Anterior cingulate cortex (tissue), 58 donors: ENCODE results near the gene COL23A1.

Source experiments
- DNase-seq, 58 donors: peaks; one replicate each; lab custom pipeline; 2025; lab: John Stamatoyannopoulos, UW

COL23A1 gene

DNA sequence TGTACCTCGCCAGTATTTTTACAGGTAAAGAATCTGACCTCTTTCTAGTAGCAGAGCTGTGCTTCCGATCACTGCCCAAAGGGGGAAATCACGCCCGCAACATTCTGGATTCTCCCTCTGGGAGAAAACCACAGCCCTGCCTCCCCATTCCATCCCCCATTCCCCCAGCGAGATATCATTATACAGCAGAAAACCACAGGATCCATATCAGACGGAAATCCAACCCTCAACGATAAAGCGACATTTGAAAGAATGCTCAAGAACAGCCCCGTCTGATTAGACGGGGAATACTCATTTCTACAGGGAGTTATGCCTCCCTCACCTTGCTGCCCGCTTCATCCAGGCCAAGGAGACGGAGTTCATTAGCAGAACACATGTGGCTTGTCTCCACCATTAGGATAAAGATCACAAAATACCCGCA, 172.8 kb downstream of the COL23A1 start:
- no peak for DNase-seq

DNA sequence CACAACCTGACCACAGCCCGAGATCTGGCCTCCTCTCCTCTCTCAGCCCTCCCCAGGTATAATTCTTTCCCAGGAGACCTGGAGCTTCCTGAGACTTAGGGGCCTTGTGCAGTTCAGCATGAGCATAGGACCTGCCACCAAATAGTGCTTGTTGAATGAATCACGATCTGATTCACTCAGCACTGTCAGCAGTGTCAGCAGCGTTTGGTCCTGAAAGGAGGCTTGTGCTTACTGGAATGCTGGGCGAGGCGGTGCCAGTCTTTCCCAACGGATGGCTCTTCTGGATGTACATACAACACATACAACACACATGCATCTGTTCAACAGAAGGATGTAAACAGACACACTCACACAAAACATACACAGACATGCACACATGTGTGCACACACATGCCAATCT, 173.3 kb downstream of the COL23A1 start:
- no peak for DNase-seq

DNA sequence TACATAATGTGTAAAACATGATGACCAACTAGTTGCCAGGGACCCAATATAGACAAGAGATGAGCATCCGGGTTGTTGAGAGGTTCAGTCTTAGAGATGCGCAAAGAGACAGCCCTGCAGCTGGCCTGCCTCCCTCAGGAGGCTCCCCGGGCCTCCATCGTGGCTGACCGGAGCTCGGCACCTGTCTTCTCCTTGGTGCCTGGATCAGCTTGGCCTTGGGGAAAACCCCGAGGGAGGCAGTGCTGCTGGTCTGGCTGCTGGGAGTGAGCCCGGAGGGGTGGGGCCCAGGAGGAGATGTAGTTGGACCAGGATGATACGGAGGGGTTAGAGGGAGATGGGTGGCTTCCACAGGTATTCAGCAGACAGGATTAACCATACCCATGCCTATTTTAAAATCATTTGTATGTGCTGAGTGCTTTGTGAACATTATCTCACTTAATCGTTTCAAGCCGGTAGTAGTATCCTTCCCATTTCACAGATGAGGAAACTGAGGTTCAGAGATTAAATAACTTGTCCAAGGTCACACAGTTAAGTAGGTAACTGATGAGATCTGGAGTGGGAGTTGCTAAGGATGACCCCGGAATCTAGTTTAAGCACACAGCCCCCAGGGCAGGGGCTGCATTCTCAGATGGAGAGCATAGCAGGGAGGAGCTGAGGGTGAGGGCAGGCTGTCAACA, 173.8 kb downstream of the COL23A1 start:
- DNase-seq = no peak

DNA sequence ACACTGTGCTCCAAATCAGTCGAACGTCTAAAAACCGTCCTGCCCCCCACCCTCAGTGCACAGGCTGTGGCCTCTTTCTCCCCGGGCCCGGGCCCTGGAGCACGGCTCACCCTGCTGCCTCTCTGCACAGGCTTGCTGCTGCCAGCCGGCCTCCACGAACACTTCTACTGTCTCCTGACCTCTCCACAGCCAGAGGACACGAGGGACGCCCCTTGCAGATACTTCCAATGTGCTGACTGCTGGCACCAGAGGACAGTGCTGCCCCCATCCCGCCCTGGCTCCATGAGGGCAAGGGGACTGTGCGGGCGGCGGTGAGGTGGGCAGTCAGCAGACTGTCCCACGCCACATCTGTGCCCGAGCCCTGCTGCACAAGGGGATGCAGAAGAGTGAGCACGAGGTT, 174.8 kb downstream of the COL23A1 start:
- DNase-seq = no peak

DNA sequence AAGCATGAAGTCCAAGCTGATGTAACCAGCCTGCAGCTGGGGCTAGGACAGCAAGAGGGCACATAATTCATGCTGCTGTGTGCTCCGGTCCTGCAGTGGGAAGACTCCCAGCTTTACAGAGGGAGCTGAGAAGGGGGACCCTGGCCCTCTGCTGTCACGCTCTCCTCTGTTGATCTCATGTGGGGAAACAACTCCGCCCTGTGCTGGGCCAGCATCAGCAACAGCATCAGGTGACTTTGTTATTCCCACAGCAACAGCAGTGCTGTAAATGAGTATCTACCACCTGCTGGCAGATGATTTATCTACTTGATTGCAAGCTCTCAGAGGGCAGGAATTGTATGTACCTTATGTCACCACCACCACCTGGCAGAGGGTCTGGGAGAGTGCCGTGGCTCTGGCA, 176.2 kb downstream of the COL23A1 start:
- no peak for DNase-seq

DNA sequence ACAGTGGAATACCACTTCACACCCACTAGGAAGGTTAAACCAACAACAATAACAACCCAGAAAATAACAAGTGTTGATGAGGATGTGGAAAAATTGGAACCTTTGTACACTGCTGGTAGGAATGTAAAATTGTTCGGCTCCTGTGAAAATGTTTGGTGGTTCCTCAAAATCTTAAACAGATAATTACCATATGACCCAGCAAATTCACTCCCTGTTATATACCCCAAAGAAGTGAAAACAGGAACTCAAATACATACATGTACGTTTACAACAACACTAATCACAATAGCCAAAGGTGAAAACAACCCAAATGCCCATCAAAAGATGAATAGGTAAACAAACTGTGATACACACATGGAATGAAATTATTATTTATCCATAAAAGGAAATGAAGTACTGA, 179.1 kb downstream of the COL23A1 start:
- no peak for DNase-seq

DNA sequence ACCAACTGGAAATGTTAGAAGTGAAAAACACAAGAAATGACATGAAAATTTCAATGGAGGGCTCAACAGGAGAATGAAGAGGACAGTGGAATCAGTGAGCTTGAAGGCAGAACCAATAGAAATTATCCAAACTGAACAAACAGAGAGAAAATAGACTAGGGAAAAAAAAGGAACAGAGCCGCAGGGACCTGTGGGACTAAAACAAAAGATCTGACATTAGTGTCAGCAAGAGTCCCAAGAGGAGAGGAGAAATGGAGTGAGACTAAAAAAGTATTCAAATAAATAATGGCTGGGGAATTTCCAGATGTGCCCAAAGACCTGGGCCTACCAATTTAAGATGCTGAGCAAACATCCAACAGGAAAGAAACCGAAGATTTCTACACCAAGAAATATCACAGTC, 182.5 kb downstream of the COL23A1 start:
- DNase-seq = no peak

DNA sequence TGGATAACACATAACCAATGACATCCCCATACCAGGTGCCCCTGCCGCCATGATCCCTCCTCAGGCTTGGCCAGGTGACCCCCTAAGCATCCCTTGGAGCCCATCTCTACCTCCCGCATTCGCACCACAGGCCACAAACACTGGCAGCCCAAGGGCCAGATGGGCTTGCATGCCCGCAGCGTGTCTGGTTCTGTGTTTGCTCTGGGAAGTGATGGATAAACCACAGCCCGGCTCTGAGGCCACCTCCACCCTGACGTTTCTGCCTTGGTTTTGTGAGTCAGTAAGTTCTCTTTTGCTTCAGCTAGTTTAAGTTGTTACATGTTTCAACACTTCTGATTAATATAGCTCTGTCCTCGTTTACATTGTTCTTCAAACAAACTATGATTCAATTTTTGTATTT, 185.2 kb downstream of the COL23A1 start:
- no peak for DNase-seq

DNA sequence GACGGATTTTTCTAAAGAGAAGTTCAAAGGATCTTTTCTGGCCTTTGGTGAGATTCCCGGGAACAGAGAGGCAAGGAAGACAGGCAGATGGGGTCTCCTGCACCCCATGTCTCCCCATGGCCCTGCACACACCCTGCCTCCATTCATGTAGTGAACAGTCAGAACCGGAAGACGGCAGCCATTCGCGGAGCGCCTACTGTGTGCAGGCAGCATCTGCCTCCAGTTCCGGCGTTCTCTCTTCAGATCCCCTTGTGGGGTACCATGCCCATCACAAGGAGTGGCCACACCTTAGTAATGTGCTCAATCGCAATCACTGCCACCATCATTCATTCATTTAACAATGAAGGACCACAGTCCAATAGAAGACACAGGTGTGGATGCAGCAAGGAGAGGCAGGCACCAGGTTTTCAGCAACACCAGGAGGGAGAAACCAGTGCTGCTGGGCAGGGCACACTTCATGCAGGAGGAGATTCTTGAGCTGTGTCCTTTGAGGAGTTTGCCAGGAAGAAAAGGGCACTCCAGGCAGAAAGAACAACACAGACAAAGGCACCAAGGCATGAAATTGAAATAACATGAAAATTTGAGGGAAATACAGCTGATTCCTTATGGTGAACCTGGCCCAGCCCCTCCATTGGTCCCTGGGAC, 186.1 kb downstream of the COL23A1 start:
- DNase-seq = no peak

DNA sequence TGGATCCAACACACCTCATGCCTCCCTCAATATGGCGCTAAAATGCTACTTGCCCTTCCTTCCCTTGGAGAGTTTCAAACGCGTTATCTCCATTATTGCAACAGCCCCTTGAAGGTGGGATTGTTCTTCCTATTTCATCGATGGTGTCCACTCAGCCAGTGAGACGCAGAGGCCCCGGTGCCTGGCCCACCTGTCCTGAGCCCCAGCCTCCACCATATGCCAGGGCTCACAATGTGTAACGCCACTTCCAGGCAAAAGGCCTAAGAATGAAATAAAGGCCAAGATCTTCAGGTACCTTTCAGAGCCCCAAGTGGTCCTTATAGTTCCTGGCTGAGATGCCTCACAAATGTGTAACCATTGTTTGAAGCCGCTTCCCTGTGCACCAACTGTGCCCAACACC, 186.8 kb downstream of the COL23A1 start:
- DNase-seq = no peak

DNA sequence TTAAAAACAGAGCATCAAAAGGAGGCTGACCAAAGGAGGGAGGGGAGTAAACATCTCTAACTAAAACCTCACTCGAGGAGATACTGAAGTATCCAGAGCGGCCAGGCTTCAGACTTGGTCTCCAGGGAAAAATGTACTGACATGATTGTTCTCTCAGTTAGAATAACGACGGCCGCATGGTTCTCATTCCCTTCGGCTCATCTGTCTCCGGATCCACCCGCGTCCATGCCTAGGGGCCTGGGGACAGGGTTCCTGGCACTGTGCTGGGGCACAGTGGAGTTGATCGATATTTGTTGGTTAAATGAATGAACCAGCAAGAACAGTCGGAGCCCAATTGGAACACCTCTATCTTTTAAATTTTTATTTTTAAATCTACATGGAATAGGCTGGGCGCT, 190.5 kb downstream of the COL23A1 start:
- no peak for DNase-seq

DNA sequence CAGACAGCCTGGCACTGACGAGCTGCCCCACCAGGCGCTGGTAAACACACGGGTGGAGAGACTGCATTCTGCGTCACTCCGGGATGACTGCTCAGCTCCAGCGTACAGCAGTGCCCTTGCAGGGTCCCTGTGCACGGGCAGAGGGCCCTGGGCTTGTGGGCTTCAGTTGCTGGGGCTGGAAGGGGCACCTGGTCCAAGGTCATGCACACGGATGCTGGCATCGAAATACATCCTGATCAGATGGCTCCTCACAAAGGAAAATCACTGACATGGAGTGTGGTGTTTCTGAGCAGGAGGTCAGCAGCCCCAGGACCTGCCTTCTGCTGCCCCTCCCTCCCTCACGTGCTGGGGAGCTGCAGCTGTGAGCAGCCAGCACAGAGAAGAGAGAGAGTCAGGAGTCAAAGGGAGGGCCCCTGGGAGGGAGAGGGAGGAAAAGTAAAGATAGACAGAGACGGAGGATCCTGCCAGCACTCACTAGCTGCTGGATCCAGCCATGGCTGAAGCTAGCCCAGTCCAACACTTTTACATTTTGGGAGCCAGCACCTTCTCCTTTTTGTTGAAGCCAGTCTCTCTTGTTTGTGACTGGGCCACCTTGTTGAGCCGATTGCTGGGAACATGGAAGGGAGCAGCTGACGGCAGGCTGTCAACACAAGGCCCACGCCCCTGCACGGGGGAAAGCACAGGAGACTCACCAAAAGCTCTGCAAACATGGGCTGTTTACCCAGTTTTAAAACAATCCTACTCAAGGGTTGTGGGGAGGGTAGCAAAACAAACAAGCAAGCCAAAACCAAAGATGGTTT, 191.1 kb downstream of the COL23A1 start:
- DNase-seq = no peak

DNA sequence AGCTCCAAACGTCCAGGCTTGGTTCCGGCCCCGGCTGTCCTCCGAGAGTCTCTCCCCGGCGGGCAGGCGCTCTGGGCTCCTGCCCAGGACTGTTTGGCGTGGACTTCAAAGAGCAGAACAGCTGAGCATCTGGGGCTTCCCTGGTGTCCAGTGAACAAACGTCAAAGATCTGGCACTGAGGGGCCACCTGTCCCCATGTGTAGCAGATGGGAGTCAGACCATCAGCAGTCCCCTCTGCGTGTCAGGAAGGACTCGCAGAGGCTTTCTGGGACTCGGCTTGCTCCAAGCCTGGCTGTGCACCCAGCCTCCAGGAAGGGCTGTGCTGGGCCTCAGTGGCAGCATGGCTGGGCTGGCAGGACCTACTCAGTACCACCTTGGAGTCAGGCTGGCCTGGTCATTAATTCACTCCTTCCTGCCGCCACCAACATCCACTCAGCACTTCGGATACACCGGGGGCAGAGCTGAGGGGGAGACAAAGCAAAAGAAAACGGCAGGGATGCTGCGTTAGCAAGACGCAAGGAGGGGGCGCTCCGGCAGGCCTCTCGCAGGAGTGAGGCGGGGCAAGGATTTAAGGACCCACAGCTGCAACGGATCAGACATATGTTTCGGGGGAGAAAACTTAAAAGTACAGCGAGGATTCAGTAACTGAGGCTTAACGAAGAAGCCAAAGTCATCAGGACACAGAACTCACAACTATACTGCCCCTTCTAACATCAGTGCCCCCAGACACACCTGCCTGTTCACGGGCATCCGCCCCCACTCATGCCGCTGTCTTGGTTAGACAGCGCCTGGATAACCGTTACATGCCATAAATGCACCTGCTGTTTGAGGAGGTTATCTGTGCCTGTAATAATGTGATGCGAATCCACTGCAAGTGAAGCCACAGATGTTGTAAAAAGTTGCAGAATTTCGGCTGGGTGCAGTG, 193.1 kb downstream of the COL23A1 start:
- peak in 3 of 58 donors; percentile 20 to 33 (median 22) for DNase-seq

DNA sequence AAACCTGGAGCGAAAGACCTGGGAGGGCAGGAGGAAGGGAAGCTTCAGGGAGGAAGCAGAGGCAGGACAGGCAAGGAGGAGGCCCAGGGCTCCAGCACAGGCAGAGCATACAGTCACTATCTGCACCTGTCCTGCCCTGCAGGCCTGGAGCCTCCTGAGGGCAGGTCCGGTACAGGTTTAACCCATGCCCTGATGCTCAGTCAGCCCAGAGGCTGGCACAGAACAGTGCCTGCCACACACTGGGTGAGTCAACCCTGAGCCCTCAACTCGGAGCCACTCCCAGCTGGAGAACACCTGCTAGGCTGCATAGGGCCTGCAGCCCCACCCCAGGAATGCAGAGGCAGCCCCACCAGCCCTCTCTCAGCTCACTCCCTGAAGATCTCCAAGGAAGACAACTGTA, 196.1 kb downstream of the COL23A1 start:
- DNase-seq = no peak

DNA sequence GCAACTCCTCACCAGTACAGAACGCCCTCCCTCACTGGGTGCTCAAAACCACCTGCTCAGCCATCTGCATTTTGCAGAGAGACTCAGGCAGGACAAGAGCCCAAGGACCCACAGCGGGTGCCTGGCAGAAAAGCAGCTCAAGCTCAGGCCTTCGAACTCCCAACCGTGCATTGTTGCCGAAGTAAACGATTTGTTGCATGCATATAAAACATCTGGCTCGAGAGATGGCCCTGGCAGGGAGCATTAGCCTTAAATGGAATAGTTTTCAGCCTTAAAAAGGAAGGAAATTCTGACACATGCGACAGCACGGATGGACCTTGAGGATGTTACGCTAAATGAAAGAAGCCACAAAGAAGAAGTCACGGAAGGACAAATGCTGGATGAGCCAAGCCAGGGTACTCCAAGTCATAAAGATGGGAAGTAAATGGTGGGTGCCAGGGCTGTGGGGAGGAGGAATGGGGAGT, 197.2 kb downstream of the COL23A1 start:
- DNase-seq = no peak

DNA sequence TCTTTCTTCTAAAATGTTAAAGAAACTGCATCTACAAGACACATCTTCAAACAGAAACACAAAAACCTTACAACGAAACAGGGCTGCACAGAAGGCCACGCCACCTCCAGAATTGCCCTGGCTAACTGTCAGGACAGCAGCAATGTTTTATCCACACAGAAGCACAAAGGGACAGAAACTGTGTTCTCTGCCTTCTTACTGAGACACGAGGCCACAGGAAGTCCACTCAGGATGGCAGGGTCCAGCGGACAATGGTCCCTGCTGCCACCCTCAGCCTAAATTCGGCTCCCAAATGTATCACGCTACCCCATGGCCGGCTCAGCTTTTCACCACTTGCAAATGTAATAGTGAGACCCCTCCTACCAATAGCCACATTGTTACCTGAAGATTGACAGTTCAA, 197.8 kb downstream of the COL23A1 start:
- DNase-seq = no peak

DNA sequence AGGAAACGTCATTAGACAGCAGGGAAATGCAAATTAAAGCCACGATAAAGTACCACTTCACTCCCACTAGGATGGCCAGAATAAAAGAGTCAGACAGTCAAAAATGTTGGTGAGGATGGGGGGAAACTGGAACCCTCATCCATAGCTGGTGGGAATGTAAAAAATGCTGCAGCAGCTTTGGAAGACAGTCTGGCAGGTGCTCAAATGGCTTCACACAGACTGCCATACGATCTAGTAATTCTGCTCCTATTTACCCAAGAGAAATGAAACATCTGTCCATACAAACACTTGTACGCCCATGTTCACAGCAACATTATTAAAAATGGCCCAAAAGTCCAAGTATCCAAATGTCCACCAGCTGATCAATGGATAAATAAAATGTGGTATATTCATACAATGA, 198.7 kb downstream of the COL23A1 start:
- DNase-seq = no peak

DNA sequence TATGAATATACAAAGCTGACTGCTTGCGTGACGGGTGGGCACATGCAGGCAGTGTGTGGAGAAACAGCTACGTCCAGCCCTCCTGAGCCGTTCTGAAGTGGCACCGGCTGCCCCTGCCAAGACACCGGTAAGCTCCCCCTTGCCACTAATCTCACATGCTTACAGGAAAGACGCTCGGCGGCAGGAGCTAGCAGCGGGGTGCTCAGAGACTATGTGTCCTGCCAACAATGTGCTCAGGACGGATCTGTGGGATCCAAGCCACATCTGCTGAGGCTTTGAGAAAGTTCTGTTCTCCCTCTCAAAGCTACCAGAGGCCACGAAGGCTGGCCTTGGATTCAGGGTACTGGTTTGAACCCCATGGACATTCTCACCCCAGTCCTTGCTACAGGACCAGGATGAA, 200.4 kb downstream of the COL23A1 start:
- no peak for DNase-seq

DNA sequence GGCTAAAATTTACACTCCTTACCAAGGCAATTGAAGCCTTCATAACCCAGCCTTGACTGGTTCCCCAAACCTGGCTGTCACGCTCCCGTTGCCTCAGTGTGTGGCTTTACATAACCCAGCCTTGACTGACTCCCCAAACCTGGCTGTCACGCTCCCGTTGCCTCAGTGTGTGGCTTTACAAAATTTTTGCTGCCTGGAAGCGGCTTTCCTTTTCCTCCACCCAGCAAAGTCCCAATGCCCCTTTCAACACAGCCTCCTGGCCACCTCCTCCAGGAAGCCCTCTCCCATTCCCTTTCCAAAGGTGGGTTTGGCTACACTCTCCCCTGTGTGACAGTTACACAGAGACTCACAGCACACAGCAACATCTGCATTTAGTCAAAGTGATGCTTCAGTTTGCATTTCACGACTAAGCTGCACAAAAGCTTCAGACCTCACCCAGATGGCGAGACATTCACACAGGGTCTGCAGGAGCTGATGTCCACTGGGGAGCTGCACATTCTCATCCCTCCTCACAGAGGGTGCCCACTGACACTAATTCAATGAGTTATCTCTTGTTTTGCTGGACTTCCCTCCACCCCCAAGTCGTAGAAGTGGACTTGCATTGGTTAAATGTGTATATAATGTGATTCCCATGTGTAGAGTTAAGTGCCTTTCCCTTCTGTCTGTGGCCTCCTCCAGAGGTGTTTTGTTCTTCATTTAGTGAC, 201.0 kb downstream of the COL23A1 start:
- no peak for DNase-seq
